ENCODE data around the gene CCNI2.

The CCNI2 gene, protein sequence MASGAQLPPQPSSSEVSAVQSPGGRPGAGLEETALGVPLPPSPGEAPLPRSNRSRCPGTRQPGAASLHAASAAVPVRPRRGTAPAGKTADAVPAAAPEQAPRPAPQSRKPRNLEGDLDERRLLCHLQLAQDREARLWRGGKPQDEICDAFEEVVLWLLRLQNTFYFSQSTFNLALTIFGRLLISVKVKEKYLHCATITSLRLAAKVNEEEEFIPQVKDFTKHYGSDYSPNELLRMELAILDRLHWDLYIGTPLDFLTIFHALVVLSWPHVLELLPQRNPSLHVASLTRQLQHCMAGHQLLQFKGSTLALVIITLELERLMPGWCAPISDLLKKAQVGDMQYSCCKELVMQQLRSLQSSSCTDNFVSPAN

DNA sequence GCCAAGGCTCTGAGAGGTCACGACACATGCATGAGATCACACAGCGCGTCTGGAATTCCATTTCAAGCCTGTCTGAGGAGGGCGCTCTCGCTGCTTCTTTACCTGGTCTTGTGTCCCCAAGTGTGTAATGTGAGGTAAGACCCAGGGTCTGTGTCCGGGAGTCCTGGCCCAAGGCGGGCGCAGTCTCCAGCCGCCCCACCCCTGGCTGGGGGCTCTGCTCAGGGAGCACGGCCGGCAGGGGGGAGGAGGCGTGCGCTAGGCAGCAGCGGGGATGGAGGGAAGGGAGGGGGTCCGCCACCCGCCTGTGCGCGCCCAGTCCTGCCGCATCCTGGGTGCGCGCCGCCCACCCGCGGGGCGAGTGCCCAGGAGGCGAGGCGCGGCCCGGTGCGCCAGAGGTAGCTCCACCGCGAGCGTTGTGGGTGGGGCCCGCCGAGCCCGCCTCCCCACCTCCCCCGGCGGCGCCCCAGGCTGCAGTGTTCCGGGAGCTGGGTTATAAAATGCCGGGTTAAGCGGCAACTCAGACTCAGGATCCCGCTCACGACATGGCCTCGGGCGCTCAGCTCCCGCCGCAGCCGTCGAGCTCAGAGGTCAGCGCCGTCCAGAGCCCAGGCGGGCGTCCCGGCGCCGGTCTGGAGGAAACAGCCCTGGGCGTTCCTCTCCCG lies at the start of gene CCNI2:
Gene CCNI2 (plus strand): TSS at position 473 of the 662 bp plus-strand sequence. CDS start 70 bp downstream, at position 543.
- DNase-seq (ENCODE audit: low spot score) = peak; percentile 70

DNA sequence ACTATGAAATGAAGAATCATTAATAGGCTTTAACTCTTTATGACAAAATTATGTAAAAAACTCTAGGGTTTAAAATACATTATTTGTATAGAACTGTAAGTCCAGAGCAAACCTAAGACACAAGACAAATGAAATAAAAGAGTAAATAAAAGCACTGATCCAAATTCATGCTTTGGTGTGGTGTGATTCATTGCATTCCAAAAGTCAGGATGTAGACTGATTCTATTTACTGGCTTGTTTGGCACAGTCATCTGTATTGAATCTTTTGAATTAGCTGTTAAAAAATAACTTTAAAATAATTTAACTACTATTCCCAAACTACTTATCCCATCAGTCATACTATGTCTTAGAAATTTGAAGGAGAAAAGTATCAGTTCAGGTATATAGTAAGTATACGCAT lies 42.4 kb upstream of the CCNI2 start:
- no peak for DNase-seq (ENCODE audit: low spot score)

DNA sequence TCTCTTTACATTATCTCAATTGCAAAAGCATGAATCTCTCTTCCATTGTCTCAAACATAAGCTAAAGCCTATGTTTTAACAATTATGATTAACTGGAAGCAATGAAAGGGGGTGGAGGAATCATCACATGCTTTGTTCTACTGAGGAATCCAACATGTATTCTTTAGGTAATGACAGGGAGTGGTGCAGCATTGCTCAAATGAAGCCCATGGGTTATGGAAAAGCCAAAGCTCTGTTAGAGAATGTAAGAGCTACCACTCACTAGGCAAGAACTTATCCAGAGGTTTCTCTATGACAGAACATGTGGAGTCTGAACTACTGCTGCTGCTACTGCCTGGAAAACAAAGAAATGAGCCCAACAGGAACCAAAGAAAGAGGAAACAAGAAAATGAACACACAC lies 38.6 kb upstream of the CCNI2 start:
- DNase-seq (ENCODE audit: low spot score) = no peak

DNA sequence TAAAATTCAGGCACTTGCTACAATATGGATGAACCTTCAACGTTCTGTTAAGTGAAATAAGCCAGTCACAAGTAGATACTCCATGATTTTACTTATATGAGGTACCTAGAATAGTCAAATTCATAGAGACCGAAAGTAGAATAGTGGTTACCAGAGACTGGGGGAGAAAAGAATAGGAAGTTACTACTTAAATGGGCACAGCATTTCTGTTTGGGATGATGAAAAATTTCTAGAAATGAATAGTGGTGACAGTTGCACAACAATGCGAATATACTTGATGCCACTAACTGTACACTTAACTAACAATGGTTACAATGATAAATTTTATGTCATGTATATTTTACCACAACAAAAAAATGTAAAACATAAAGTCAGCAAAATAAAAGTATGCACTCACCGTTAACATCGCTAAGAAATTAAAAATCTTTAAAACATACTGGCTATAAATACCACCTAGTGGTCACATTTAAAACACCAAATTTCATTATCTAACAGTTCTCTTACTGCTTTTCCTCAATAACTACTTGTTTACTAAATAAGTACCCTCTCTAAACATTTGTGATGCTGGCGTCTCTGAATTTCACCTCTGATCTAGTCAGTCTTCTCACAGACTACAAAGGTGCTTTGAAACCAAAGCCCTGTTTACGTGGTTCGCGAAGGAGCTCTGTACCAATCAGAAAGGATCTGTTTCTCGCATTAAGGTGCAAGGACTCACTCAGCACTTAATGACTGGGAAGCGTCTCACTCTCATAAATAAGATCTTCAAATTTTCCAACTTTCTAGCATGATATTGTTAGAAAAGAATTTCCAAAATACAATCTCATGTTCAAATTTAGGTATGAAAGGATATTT lies 32.5 kb upstream of the CCNI2 start:
- DNase-seq (ENCODE audit: low spot score) = peak; percentile 8

DNA sequence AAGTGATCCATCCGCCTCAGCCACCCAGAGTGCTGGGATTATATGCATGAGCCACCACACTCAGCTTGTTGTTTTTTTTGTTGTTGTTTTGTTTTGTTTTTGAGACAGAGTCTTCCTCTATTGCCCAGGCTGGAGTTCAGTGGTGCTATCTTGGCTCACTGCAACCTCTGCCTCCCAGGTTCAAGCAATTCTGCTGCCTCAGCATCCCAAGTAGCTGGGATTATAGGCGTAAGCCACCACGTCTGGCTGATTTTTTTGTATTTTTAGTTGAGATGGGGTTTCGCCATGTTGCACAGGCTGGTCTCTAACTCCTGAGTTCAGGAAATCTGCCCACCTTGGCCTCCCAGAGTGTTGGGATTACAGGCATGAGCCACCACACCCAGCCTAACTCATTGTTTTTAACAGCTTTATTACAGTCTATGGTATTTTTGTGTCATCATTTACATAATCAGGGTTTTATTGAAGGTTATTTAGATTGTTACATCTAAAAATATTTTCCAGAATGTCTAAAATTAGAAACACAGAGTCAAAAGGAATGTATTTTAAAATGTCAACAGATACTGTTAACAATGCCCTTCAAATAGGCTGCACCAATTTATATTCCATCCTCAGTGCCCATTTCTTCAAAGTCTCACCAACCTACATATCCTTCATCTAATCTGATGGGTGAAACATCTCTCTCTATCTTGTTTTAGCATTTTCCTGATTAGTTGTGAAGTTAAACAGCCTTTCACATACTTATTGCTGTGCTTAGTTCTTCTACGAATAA lies 28.5 kb upstream of the CCNI2 start:
- no peak for DNase-seq (ENCODE audit: low spot score)

DNA sequence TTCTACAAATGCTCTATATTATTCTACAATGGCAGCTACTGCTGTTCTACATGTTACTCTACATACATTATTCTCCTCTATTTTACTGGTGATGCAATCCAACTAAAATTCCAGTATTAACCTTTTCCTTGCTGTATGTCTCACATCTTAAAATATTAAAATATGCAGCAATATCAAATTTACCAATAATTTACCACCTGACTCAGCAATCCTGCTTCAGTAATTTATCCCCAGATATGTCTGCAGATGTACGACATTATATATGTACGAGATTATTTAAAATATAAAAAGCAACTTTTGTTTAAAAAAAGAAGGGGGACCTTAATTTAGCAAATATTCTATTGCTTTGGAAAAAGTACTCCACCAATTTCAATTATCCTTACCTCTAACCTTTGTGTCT lies 21.5 kb upstream of the CCNI2 start:
- DNase-seq (ENCODE audit: low spot score) = no peak

DNA sequence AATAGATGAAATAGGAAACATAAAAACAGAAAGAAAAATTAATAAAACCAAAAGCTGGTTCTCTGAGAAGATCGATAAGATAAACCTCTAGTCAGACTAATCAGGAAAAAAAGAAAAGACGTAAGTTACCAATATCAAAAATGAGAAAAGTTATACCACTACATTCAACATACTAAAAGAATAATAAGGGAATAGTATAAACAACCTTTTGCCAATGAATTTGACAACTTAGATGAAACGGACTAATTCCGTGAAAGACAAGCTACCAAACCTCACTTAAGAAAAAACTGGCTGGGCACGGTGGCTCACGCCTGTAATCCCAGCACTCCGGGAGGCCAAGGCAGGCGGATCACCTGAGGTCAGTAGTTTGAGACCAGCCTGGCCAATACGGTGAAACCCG lies 17.3 kb upstream of the CCNI2 start:
- DNase-seq (ENCODE audit: low spot score) = no peak

DNA sequence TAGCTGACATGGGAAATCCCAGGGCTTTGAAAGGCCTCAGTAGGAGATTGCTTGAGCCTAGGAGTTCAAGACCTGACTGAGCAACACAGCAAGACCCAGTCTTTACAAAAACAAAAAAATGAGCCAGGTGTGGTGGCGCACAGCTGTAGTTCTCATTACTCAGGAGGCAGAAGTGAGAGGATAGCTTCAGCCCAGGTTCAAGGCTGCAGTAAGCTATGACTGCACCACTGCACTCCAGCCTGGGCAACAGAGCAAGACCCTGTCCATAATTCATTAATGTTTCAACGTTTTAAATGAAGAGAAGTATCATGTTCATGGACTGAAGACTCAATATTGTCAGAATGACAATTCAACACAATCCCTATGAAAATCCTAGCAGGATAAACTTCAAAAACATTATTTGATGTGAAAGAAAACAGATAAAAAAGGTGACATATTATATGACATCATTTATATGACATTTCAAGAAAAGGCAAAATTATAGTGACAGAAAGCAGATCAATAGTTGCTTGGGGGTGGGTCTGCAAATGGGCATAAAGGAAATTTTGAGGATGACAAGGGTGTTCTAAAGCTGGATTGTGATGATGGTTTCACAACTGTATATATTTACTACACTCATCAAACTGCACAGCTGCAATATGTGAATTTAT lies 13.6 kb upstream of the CCNI2 start:
- no peak for DNase-seq (ENCODE audit: low spot score)

DNA sequence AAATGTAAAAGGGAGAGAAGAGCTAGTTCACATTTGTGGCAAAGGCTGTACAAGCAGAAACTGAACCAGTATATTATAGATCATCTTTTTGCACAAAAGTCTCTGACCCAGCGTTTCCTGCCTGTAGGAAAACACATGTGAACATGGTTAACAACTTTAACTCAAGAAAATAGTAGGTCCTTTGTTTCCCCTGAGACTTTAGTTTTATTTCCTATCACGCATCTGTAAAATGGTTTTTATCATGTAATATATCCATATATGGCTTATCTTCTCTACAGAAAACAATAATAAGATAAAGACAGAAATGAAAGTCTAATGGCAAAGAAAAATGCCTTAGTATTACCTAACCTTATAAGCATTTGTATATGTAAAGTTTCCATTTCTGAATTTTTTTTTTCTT lies 12.5 kb upstream of the CCNI2 start:
- DNase-seq (ENCODE audit: low spot score) = no peak

DNA sequence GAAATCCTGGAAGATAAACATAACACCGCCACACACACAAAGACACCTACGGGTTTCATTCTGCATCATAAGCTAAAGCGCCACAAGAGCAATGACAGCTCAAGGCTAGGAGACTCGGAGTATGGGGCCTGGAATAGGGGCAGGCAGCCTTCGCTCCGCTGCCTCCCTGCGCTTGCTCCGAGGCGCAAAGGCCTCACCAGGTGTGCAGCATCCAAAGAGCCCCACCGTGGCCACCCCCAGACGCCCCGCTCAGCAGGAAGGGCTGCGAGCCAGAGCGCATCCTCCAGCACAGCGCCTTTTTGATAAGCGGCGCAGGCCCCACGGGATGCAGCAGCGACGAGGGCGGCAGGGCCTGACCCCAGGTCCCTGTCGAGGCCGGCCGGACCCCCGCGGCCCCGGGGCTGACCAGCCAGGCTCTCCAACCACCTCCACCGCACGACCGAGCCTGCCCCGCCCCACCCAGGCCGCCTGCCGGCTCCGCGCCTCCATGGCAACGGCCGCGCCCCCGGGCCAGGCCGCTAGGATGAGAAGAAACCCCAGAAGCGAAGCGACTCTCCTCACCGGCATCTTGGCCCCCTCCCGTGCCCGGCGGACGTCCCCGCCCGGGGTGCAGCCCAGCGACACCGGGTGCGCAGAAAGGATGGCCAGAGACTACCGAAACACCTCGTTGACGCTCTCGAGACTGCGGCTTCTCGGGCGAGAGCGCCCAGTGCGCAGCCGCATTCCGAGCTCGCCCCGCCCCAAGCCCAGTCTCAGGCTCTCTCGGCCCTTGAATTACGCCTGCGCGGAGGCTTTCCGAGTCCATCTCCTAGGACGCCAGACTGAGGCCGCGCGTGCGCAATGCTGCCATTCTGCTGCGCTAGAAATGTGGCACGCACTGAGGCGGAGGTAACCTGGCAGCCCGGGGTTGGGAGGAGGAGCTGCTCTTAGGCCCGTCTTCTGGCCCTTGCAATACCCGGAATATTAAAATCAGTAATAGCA lies 10.1 kb upstream of the CCNI2 start, which contains the start of gene KIF3A:
Gene KIF3A (minus strand): TSS at position 694 of the 981 bp plus-strand sequence. CDS start 127 bp downstream, at position 567.
- peak; percentile 99 for DNase-seq (ENCODE audit: low spot score)

DNA sequence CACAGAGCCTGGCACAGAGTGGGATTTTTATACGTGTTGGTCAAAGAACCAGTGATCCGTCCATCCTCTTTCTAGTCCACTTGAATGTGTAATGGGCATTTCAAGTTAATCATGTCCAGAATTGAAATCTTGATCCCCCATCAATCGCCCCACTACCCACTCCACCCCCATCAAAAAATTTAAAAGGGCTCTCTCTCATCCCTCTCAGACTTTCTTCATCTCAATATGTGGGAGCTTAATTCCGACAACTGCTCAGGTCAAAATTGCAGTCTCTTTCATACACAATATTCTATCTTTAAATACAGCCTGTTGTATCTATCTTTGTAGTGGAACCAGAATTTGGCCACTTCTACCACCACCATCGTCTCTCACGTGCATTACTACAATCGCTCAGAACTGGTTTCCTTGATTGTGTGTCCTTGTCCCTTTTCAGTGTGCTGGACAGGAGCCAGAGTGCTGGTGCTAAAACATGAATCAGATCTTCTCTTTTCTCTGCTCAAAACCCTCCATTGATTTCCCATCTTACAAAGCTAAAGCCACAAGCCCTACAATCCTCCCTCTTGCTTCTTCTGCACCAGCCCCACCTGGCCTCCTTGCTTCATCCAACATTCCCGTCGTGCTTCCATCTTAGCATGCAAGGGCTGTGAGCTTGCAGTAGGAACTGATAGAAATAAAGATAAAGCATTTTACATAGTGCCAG lies 9.1 kb upstream of the CCNI2 start:
- no peak for DNase-seq (ENCODE audit: low spot score)

DNA sequence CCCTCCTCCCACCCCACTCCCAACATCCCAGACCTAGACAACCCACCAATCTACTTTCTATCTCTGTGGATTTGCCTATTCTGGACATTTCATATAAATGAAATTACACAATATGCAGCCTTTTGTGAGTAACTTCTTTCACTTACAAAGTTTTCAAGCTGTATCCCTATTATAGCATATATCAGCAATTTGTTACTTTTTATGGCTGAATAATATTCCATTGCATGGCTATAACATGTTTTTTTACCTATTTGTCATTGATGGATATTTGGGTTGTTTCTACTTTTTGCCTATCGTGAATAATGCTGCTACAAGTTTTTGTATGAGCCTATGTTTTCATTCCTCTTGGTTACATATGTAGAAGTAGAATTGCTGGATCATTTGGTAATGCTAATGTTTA lies 8.0 kb upstream of the CCNI2 start:
- no peak for DNase-seq (ENCODE audit: low spot score)

DNA sequence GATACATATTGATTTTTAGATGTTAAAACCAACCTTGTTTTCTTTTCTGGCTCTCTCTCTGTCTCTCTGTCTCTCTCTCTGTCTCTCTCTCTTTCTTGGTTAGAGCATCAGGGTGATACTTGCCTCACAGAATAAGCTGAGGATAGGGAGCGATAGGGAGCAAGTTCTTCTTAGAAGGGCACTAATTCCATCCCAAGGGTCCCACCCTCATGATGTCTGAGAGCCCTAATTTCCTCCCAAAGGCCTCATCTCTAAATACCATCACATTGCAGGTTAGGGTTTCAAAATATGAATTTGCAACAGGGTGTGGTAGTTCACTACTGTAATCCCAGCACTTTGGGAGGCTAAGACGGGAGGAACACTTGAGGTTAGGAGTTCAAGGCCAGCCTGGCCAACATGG lies 5.1 kb upstream of the CCNI2 start:
- DNase-seq (ENCODE audit: low spot score) = no peak

DNA sequence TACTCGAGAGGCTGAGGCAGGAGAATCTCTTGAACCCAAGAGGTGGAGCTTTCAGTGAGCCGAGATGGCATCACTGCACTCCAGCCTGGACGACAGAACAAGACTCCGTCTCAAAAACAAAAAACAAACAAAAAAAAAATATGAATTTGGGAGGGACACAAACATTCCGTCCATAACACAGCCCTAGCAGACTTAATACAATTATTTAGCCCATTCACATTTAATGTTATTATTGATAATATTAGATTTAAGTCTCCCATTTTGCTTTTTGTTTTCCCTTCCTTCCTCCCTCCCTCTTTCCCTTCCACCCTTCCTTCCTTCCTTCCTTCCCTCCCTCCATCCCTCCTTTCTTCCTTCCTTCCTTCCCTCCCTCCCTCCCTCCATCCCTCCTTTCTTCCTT lies 4.6 kb upstream of the CCNI2 start:
- no peak for DNase-seq (ENCODE audit: low spot score)

DNA sequence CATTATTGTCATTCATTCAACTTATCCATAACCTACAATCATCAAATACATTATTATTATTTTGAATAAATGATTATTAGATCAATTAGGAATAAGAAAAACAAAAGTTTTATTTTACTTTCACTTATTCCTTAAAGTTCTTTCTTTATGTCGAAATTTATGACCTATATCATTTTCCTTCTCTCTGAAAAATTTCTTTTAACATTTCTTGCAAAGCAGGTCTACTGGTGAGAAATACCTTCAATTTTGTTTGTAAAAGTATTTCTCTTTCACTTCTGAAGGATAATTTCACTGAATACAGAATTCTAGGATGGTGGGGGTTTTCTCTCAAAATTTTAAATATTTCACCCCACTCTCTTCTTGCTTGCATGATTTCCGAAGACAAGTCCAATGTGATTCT lies 2.6 kb upstream of the CCNI2 start:
- no peak for DNase-seq (ENCODE audit: low spot score)

DNA sequence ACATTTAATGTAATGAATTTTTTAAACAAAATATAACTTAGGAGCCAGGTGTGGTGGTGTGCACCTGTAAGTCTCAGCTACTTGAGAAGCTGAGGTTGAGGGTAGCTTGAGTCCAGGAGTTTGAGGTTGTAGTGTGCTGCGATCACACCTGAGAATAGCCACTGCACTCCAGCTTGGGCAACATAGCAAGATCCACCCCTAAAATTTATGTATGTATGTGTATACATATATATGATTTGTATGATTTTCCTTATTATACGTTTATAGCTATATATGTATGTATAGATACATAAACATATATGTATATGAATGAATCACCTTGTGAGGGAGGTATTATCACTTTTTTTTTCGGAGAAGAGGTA lies 653 bp upstream of the CCNI2 start:
- DNase-seq (ENCODE audit: low spot score) = no peak

DNA sequence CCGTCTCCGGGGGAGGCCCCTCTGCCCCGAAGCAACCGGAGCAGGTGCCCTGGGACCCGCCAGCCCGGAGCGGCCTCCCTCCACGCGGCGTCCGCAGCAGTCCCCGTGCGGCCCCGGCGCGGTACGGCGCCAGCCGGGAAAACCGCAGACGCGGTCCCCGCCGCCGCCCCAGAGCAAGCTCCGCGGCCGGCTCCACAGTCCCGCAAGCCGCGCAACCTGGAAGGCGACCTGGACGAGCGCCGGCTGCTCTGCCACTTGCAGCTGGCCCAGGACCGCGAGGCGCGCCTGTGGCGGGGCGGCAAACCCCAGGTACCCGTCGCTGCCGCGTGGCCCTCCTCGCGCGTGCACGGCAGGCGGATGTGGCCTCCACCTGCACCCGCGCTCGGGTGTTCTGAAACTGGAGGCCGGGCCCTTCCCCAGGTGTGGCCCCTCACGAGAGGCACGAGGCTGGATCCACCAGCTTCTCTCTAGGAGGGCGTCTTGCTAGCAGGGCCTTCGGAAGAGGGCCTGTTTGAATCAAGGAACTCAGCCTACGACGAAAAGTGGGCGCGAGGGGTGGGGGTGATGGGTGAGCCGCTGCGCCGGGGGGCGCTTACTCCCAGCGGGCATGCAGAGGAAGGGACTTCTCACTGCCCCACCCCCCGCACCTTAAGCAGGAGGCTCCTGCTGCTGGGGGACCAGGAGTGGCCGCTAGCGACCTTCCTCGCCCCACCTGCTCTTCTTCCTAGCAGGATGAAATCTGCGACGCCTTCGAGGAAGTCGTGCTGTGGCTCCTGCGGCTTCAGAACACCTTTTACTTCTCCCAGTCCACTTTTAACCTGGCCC lies 602 bp downstream of the CCNI2 start:
- DNase-seq (ENCODE audit: low spot score) = peak; percentile 44

DNA sequence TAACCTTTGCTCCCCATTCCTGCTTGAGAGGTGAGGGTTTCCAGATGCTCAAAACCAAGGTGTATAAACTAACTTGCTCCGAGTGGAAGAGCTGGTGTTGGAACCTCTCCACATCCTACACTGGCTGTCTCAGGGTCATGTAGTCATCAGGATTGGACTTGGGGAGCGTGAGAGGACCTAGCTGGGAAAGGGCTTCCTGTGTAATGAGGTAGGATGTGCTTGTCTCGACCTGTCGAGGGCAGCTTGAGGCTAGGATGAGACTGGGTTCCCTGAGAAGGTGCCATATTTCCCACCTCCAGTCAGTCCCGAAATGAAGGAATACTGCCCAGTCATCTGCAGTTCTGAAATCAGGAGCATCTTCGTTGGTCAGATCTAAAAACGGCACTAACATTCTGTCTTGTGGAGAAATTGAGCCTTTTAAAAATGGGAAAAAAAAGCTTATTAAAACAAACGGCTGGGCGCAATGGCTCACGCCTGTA lies 1.3 kb downstream of the CCNI2 start:
- no peak for DNase-seq (ENCODE audit: low spot score)

DNA sequence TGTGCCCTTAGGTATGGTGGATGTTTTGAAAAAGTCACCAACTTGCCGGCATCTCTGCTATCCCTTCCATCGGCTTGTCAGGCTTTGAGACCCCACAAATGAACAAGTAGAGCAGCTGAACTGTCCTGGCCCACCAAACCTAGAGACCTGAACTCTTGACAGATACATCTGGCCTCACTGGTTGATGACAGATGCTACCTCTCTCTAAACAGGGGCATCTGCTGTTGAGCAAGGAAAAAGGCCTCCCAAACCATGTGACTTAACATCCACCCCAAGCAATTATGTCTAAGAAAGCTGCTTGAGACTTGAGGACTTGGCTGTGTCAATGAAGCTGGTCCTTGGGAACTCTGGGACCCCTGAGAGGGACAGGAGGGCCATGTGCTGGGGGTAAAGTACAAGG lies 2.3 kb downstream of the CCNI2 start:
- no peak for DNase-seq (ENCODE audit: low spot score)
